Measurements from ENCODE around the gene DNAH9.

DNAH9 gene

GRCh38 chr17:11999696-12000095 lies 401.4 kb downstream of the DNAH9 start:
- Histone ChIP-seq H3K27ac (ENCODE audit: low read length) (no peak overlapping the region), H3K9me3 (ENCODE audit: insufficient read depth, low read depth, low read length) (no peaks in the 10 kb centered on the region), H3K27me3 (ENCODE audit: insufficient read depth, low read length) (no peaks in the 10 kb centered on the region), H3K4me1 (ENCODE audit: insufficient read depth, low read length) (0 out of 2 replicates have a peak, but pooled peaks cover 2% of the 10 kb centered on the region), H3K36me3 (ENCODE audit: insufficient read depth, low read depth, low read length) (no peaks in the 10 kb centered on the region), H3K9ac (ENCODE audit: low read depth, low read length) (no peak overlapping the region), H3K4me3 (ENCODE audit: low read length) (no peak overlapping the region)

- H3K4me3 ChIP-seq (ENCODE audit: low read length): no peak overlapping the region
- no peak overlapping the region for H3K27ac ChIP-seq (ENCODE audit: low read length)
- no peaks in the 10 kb centered on the region for H3K9me3 ChIP-seq (ENCODE audit: insufficient read depth, low read depth, low read length)
- 0 out of 2 replicates have a peak, but pooled peaks cover 2% of the 10 kb centered on the region for H3K4me1 ChIP-seq (ENCODE audit: insufficient read depth, low read length)
- no peaks in the 10 kb centered on the region for H3K27me3 ChIP-seq (ENCODE audit: insufficient read depth, low read length)
- no peak overlapping the region for H3K9ac ChIP-seq (ENCODE audit: low read depth, low read length)
- no peaks in the 10 kb centered on the region for H3K36me3 ChIP-seq (ENCODE audit: insufficient read depth, low read depth, low read length)
These were observed 409.2 kb downstream of the DNAH9 start for GRCh38 chr17:12007466-12007865.

All from iPS-20b (cell line).